ENCODE data around the gene RCAN1.
A peak's percentile ranks its signal among the peaks of the same experiment; 100 is the strongest.
"Not testable (repeated sequence)": the region's sequence is repeated elsewhere in the genome, so short reads cannot be mapped to it uniquely, and the experiment has no call there.

Gene RCAN1

DNA sequence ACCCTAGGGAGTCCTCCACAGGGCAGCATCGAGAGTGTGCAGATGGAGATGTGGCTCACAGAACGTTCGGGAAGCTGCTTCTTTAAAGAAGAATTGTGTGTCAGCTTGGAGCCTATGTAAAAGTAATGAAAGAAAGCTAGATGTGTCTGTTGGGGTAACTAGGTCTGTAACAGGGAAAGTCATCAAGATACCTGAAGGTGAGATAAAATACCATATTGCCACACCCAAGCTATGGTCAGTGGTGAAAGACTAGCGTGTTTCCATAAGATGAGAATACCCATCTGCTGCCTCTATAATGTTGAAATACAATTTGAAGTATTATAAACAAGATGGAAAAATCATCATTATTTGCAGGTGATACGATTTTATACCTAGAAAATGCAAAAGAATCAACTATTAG lies 17.5 kb downstream of the RCAN1 start:
- DNase-seq = no peak

DNA sequence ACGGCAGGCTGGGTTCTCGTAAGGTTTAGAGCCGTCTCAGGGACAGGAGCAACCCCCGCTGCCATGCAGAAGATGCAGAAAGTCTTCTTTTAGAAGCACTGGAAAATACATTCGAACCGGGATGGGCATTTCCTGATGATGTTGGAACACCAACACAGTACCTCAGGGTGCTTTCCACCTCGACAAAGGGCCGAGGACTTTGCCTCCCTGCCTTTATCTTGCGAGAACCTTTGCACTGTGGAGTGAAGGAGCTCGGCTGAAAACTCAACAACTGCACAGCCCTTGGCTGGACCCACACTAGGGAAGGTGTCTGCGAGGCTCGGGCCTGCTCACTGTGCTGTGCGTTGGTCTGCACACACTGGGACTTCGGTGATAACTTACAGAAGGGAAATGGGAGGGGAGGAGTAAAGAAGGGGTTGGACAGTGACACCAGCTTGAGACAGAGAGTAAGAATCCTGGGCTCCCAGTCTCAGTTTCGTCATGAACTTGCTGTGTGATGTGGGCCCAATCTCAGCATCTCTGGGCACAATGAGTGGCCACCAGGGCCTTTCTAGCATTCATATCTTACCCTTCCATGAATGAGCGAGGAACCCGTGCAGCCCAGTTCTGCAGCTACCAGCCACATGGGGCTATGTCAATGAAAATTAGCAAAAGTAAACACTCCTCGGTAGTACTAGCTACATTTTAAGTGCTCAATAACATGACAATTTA lies 18.2 kb downstream of the RCAN1 start:
- no peak for DNase-seq

DNA sequence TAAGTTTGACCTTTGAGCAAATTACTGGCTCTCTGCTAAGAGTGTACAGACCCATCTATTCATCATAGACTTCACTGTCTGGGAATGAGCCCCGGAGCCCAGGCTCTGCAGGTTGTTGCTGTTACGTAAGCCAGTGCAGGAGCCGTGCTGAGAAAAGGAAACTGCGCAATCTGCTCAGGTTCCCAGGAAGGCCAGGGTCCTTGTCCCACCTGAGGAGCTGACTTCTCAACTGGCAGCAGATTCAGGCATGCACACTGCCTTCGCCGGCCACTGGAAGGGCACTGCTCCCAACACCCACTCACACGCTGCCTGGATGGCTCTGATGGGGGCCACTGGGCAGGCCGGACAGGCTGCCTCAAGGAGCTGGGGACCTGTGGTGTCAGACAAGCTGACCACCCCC lies 19.5 kb downstream of the RCAN1 start:
- no peak for DNase-seq

- no peak for DNase-seq
Observed at GRCh38 chr21:34594566-34595234, 20.2 kb downstream of the RCAN1 start.

DNA sequence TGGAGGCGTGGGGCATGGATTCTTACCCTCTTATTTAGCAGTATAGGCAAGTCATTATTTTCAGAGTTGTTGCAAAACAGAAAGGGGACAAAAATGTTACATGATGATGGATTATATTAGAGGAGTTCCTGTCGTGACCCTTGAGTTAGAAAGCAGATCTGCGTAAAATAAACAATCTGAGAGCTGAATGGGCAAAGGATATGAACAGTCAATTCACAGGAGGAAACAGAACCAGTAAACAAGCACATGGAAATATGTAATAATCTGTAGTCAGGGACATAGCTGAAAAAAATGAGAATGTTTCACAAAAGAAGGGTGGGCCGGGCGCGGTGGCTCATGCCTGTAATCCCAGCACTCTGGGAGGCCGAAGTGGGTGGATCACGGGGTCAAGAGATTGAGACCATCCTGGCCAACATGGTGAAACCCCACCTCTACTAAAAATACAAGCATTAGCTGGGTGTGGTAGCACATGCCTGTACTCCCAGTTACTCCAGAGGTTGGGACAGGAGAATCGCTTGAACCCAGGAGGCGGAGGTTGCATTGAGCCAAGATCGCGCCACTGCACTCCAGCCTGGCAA lies 20.9 kb downstream of the RCAN1 start:
- no peak for DNase-seq

GRCh38 chr21:34593423-34593822 lies 21.5 kb downstream of the RCAN1 start:
- no peak for DNase-seq

DNA sequence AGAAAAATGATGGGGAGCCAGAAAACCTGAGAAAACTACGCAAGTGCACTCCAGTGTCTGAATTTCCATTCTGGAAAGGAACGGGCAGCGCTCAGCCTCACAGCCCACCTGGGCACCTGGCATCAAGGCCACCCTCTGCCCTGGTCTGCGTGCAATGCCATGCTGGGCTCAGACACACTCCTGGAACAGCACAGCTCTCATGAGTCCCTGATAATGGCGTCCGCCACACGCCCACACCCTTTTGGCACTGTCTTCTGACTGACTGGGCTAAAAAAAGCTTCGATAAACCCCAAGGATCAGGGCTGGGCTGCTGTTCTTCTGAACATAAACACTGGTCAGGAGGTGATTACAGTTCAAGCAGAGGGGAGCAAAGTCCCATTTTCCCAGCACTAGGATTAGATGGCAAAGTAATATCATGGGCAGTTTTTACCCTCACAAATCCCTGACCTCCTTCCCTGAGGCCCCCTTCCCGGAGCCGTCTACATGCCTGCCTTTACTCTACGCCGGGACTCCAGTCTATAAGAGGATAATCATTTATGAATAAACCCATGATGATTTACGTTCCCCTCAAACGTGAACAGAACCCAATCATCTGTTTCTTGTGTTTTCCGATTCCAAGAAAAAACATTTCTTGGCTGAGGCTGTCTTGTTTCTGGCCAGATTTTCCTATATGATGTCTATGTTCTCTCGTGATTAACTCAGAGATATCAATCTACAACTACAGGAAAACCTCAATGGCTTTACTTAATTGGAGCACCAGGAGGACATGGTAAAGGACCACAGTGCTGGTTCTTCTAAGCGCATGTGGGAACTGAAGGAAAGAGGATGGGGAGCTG lies 22.6 kb downstream of the RCAN1 start:
- peak; percentile 82 for DNase-seq

GRCh38 chr21:34590520-34590919 lies 24.4 kb downstream of the RCAN1 start:
- no peak for DNase-seq

GRCh38 chr21:34589511-34590282 lies 25.2 kb downstream of the RCAN1 start:
- no peak for DNase-seq

DNA sequence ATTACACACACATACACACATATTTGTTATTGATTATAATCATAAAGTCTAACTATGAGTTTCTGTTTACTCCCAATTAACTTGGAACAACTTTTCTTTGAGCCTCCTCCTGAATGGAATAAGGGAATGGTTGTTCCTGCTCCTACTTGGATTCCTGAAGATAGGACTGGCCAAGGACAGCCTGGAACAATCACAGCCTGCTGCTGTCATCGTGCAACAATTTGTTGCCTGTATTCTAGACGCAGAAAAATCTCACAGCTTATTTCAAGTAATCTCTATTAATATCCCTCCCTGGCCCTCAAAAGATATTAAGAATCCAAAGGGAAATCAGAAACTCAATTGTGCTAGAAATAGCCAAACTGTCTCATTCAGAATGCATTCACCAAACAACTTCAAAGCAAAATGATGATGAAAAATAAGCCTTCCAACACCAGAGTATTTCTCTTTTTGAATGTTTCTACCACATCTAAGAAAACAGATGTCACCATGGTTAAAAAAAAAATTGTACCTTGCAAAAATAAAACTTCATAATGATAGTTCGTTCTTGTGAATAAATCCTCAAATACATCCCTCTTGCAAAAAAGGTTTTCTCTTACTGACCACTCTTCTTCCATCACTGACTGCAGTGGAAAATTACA lies 30.9 kb downstream of the RCAN1 start:
- DNase-seq = no peak

- DNase-seq = peak; percentile 31
Observed at GRCh38 chr21:34582506-34583150, 32.3 kb downstream of the RCAN1 start.

GRCh38 chr21:34580181-34580700 lies 34.7 kb downstream of the RCAN1 start:
- DNase-seq = no peak

- no peak for DNase-seq
Observed at GRCh38 chr21:34579411-34579810, 35.5 kb downstream of the RCAN1 start.

GRCh38 chr21:34576041-34576511 lies 38.8 kb downstream of the RCAN1 start:
- no peak for DNase-seq

DNA sequence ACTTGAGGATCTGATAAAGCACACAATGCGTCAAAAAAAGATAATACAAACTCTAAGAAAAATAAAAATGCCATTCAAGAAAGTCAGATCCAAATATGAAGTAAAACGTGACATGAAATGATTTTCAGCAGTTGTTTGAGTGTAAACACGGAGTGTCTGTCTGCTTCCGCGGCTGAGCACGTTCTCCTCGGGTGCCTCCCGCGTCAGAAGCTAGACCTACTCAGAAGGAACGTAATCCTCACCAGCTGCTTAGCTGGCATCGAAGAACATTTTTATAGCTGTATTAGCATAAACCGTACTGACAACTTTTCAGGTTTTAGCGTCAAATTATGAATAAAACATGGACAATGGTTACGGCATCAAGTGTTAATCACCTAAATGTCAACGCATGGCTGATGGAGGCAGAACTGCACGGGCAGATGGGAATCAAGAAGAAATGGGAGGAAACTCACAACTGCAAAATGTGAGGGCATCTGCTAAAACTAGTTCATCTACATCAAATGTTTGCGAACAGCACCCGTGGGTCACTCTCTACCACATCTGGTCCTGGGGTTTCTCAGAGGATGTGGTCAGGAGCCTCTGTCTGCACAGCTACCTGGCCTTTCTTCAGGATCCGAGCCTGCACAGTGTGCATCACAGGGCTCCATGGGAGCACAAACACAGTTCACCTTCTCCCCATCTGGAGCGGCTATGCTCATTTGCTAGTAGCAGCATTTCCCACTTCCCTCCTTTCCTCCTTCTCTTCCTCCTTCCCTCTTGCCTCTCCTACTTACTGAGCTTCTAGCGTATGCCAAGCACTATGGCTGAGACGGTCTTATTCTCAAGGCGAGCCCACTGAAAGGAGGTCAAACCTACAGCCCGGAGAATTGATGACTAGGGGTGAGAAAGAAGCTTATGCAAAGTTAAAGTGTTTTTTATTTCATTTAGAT lies 40.0 kb downstream of the RCAN1 start:
- DNase-seq = no peak

DNA sequence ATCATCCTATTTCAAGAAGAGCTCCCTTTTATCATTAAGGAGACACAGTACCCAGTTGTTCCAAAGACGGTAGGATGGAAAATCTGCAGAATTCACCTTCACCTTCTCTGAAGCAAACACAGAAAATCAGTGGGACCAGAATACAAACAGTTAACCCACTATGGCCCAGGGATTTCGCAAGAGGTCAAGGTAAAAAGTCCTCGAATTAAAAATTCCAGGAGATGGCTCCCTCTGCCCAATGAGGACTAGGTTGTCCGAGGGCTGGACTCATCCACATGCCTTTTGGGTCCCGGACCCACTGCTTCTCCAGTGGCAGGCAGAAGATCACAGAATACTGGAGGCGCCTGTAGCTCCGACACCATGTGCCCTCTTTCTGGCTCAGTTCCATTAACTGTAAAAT lies 42.9 kb downstream of the RCAN1 start:
- DNase-seq = no peak

DNA sequence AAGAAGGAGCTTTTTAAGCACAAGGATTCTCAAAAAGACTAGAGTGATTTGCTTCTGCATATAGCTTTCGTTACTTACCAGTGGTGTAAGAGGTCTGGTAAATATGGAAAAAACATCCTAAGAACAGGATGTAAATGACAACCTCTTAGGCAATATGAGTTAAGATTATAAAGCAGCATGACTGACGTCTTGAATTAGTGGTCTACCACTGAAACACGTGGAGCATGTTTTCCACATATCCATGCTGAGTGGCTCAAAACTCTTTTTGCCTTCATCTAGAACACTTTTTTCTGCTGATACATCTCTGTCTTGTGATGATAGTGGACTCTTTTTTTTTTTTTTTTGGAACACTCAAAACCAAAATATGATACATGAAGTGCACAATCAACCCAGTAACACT lies 44.6 kb downstream of the RCAN1 start:
- peak; percentile 18 for DNase-seq

DNA sequence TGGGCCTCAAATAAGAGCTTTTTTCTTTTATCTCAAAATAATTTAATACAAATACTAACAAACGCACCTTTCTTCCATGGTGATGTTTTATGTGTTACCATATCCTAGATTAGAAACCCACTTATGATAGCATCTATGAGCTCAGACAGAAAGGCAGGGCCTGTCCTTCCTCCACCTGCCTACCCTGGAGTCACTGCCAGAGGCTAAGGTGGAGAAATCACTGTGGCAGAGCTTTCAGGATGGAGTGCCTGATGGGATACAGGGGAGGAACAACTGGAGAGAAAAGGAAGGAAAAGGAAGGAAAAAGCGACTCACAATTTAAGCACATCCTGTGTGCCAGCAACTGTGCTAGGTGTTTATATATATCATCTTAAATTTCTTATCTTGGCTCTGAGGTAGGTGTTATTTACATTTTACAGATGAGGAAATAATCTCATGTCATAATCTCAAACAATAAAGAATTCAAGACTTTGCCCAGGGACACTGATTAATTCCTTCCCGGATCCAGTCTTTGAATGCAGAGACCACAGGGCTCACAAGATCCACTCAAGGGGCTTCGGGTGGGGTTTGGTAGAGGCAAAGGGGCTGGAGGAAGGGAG lies 45.4 kb downstream of the RCAN1 start:
- no peak for DNase-seq

DNA sequence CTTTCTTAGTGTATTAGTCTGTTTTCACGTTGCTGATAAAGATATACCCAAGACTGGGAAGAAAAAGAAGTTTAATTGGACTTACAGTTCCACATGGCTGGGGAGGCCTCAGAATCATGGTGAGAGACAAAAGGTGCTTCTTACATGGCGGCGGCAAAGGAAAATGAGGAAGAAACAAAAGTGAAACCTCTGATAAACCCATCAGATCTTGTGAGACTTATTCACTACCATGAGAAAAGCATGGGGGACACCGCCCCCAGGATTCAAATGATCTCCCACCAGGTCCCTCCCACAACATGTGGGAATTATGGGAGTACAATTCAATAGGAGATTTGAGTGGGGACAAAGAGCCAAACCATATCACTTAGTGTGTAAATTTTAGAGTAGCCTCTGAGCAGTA lies 46.1 kb downstream of the RCAN1 start:
- not testable (repeated sequence) for DNase-seq

Measured in hematopoietic multipotent progenitor cell treated with erythropoietin and hydrocortisone succinate and interleukin-3 and kit ligand, for 8 days (in vitro differentiated cells).